ENCODE results near the gene ARHGEF7. TPM values are rescaled to one million over a fixed set of nuclear protein-coding genes. Genes with fewer than 3 reads are reported as not detected.

The ARHGEF7 gene
- polyA plus RNA-seq, 1 donor (not counting 4 experiments of a cell fraction or from before 2014, with no cell fraction given): 25.2 TPM

GRCh38 chr13:111114362-111115060 is 599 bp upstream of the ARHGEF7 start:
- peak overlapping the region; percentile 24 for H2AFZ ChIP-seq (ENCODE audit: control insufficient read depth, low read length)
- peak overlapping the region; percentile 23 to 66 (median 60) for H3K4me3 ChIP-seq (ENCODE audit: control insufficient read depth in 2 of 3, extremely low read depth in 1 of 3, insufficient read depth in 2 of 3, low read depth in 1 of 3, low read length in 3 of 3)
- no peaks in the 10 kb centered on the region for H3K4me1 ChIP-seq (ENCODE audit: control insufficient read depth, extremely low read depth, insufficient read depth, low read length)
- H4K20me1 ChIP-seq (ENCODE audit: control insufficient read depth, extremely low read depth, insufficient read depth, low read length): no peaks in the 10 kb centered on the region
- H3K9me1 ChIP-seq (ENCODE audit: control insufficient read depth, extremely low read depth, insufficient read depth, low read length): no peaks in the 10 kb centered on the region
- dilution Hi-C loops (cut with MboI; ENCODE audit: extremely low pct_ligation_motif_present, low sequenced_read_pairs): no loop called here
- H3K9ac ChIP-seq (ENCODE audit: control insufficient read depth, extremely low read depth, insufficient read depth, low read length): no peak overlapping the region
- no peak for DNase-seq (ENCODE audit: low read depth, low spot score)
- H3K9me3 ChIP-seq (ENCODE audit: control insufficient read depth, low read depth, low read length): no peaks in the 10 kb centered on the region
- H3K4me2 ChIP-seq (ENCODE audit: control insufficient read depth, extremely low read depth, insufficient read depth, low read depth, low read length): peak overlapping the region; percentile 81
- H3K27ac ChIP-seq (ENCODE audit: control insufficient read depth, insufficient read depth, low read length): no peak overlapping the region
- FAIRE-seq: no peak
- H3K36me3 ChIP-seq (ENCODE audit: control insufficient read depth in 2 of 2, extremely low read depth in 1 of 2, insufficient read depth in 2 of 2, low read length in 2 of 2): no peaks in the 10 kb centered on the region
- no peaks in the 10 kb centered on the region for H3K79me2 ChIP-seq (ENCODE audit: control insufficient read depth, insufficient read depth, low read length)
- H3K27me3 ChIP-seq (ENCODE audit: control insufficient read depth, extremely low read depth, insufficient read depth, low read length): peaks cover 73% of the 10 kb centered on the region
- TF ChIP-seq CTCF (optimal IDR thresholded peaks at IDR 0.05 in 1 of 3, IDR thresholded peaks at IDR 0.05 in 1 of 3, conservative IDR thresholded peaks at IDR 0.05 in 1 of 3; ENCODE audit: extremely low read depth in 1 of 3, insufficient read depth in 2 of 3, low read length in 3 of 3): no peak
- TF ChIP-seq EZH2 (IDR thresholded peaks at IDR 0.05; ENCODE audit: low read length): peak; percentile 97

GRCh38 chr13:111115965-111116521 is 933 bp downstream of the ARHGEF7 start:
- no peak for FAIRE-seq
- Histone ChIP-seq H3K9ac (ENCODE audit: control insufficient read depth, extremely low read depth, insufficient read depth, low read length) (no peak overlapping the region), H3K36me3 (ENCODE audit: control insufficient read depth in 2 of 2, extremely low read depth in 1 of 2, insufficient read depth in 2 of 2, low read length in 2 of 2) (no peaks in the 10 kb centered on the region), H2AFZ (ENCODE audit: control insufficient read depth, low read length) (no peak overlapping the region), H4K20me1 (ENCODE audit: control insufficient read depth, extremely low read depth, insufficient read depth, low read length) (no peaks in the 10 kb centered on the region), H3K79me2 (ENCODE audit: control insufficient read depth, insufficient read depth, low read length) (no peaks in the 10 kb centered on the region), H3K4me1 (ENCODE audit: control insufficient read depth, extremely low read depth, insufficient read depth, low read length) (no peaks in the 10 kb centered on the region), H3K27ac (ENCODE audit: control insufficient read depth, insufficient read depth, low read length) (no peak overlapping the region), H3K9me1 (ENCODE audit: control insufficient read depth, extremely low read depth, insufficient read depth, low read length) (no peaks in the 10 kb centered on the region), H3K9me3 (ENCODE audit: control insufficient read depth, low read depth, low read length) (no peaks in the 10 kb centered on the region), H3K4me3 (ENCODE audit: control insufficient read depth in 2 of 3, extremely low read depth in 1 of 3, insufficient read depth in 2 of 3, low read depth in 1 of 3, low read length in 3 of 3) (no peak overlapping the region), H3K4me2 (ENCODE audit: control insufficient read depth, extremely low read depth, insufficient read depth, low read depth, low read length) (peak overlapping the region; percentile 10), H3K27me3 (ENCODE audit: control insufficient read depth, extremely low read depth, insufficient read depth, low read length) (peaks cover 82% of the 10 kb centered on the region)
- no peak for DNase-seq (ENCODE audit: low read depth, low spot score)
- dilution Hi-C loops (cut with MboI; ENCODE audit: extremely low pct_ligation_motif_present, low sequenced_read_pairs): no loop called here
- peak; percentile 98 for TF ChIP-seq EZH2 (IDR thresholded peaks at IDR 0.05; ENCODE audit: low read length)
- TF ChIP-seq CTCF (optimal IDR thresholded peaks at IDR 0.05 in 1 of 3, IDR thresholded peaks at IDR 0.05 in 1 of 3, conservative IDR thresholded peaks at IDR 0.05 in 1 of 3; ENCODE audit: extremely low read depth in 1 of 3, insufficient read depth in 2 of 3, low read length in 3 of 3): no peak
